DND-41 (cell line): ENCODE measurements around the gene ACCSL.

ENCODE experiments used
- ATAC-seq: fragments of 200-7000 bp; cut with Tn5 transposase; 3 replicates; pipeline ENCODE4 v1.9.1; 2021; ENCODE audit warnings: low read depth; ENCODE audit not compliant: insufficient read depth
- DNase-seq: peaks from one replicate; pipeline ENCODE4 v3.0.0-alpha.2; 2020
- H2AFZ ChIP-seq: 2 replicates; pipeline ENCODE4 v1.6.0; 2012; ENCODE audit warnings: low read depth, low read length
- H3K27ac ChIP-seq: 2 replicates; pipeline ENCODE4 v1.5.1; 2012; ENCODE audit warnings: low read length, inconsistent platforms
- H3K27me3 ChIP-seq: fragments of 200-600 bp; sonication (generic); 2 replicates; pipeline ENCODE4 v1.6.0; 2012; ENCODE audit warnings: low read length, mild to moderate bottlenecking, inconsistent platforms; ENCODE audit not compliant: insufficient read depth, poor library complexity
- H3K36me3 ChIP-seq: 2 replicates; pipeline ENCODE4 v1.5.1; 2012; ENCODE audit warnings: low read length, inconsistent platforms; ENCODE audit not compliant: insufficient read depth
- H3K4me1 ChIP-seq: 2 replicates; pipeline ENCODE4 v1.5.1; 2012; ENCODE audit warnings: mild to moderate bottlenecking, low read length; ENCODE audit not compliant: insufficient read depth
- H3K4me2 ChIP-seq: 2 replicates; pipeline ENCODE4 v1.6.0; 2012; ENCODE audit warnings: mild to moderate bottlenecking, moderate library complexity, low read length, inconsistent platforms; ENCODE audit not compliant: insufficient read depth
- H3K4me3 ChIP-seq, 2 experiments: fragments of 200-600 bp in 1 of 2; shearing (Covaris generic) in 1 of 2; 2 replicates each; pipeline ENCODE4 v1.5.1; 2012 to 2016; ENCODE audit warnings: inconsistent platforms in 2 of 2, low read length in 2 of 2, mild to moderate bottlenecking in 2 of 2, low read depth in 1 of 2, moderate library complexity in 1 of 2
- H3K79me2 ChIP-seq: 2 replicates; pipeline ENCODE4 v1.6.0; 2012; ENCODE audit warnings: low read length, inconsistent platforms; ENCODE audit not compliant: insufficient read depth
- H3K9ac ChIP-seq: 2 replicates; pipeline ENCODE4 v1.6.0; 2012; ENCODE audit warnings: low read depth, mild to moderate bottlenecking, inconsistent platforms, low read length, moderate library complexity
- H3K9me3 ChIP-seq: 2 replicates; pipeline ENCODE4 v1.5.1; 2012; ENCODE audit warnings: low read length, moderate library complexity, mild to moderate bottlenecking, inconsistent platforms; ENCODE audit not compliant: insufficient read depth, severe bottlenecking
- H4K20me1 ChIP-seq: 2 replicates; pipeline ENCODE4 v1.6.0; 2012; ENCODE audit warnings: low read length; ENCODE audit not compliant: insufficient read depth
- EZH2 ChIP-seq: IDR thresholded peaks from 3 replicates; pipeline ENCODE4 v1.6.1; 2012; ENCODE audit warnings: borderline replicate concordance, low read depth, mild to moderate bottlenecking, moderate library complexity, low read length, inconsistent platforms; ENCODE audit not compliant: severe bottlenecking
- TF ChIP-seq, protein P1 (sequence below): IDR thresholded peaks from 2 replicates; pipeline ENCODE4 v1.5.1; 2012; ENCODE audit warnings: borderline replicate concordance, low read length, moderate library complexity, mild to moderate bottlenecking; ENCODE audit not compliant: poor library complexity, severe bottlenecking; ENCODE audit errors: extremely low read depth

Gene ACCSL

DNA sequence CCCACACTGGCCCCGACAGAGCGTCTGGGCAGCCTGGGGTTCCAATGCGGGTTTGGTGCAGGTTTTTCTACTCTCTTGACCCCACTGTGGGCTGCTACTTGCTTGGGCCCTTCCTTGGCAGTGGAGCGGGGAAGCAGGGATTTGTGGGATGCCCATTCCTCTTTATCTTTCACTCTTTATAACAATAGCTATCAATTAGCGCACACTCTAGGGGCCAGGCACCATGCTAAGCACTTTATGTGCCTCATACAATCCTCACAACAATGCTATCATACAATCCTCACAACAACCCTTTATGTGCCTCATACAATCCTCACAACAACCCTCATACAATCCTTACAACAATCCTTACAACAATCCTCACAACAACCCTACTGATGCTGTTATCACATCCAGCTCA, 31.0 kb downstream of the ACCSL start:
- no peak for TF ChIP-seq EZH2
- TF ChIP-seq, protein P1, sequence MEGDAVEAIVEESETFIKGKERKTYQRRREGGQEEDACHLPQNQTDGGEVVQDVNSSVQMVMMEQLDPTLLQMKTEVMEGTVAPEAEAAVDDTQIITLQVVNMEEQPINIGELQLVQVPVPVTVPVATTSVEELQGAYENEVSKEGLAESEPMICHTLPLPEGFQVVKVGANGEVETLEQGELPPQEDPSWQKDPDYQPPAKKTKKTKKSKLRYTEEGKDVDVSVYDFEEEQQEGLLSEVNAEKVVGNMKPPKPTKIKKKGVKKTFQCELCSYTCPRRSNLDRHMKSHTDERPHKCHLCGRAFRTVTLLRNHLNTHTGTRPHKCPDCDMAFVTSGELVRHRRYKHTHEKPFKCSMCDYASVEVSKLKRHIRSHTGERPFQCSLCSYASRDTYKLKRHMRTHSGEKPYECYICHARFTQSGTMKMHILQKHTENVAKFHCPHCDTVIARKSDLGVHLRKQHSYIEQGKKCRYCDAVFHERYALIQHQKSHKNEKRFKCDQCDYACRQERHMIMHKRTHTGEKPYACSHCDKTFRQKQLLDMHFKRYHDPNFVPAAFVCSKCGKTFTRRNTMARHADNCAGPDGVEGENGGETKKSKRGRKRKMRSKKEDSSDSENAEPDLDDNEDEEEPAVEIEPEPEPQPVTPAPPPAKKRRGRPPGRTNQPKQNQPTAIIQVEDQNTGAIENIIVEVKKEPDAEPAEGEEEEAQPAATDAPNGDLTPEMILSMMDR = no peak

DNA sequence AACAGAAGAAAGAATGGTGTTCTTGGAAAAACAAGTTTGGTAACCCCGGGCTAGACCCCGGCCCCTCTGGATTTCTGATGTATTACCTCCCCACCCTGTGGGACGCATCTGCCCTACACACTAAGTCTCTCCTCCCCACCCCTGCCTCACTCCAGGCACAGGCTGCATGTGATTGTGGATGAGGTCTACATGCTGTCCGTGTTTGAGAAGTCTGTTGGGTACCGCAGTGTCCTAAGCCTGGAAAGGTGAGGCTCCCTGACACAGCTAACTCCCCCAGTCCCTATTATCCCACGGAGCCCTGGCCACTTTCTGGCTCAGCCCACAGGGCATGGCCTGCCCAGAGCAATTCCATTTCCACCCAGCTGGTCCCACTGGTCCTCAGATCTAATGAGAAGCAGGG, 31.6 kb downstream of the ACCSL start:
- peaks cover 3% of the 10 kb centered on the region for H3K27me3 ChIP-seq
- no peak for ATAC-seq

More for the DNA sequence above, 31.0 kb downstream of the ACCSL start:
- Histone ChIP-seq H3K27ac (no peak overlapping the region), H3K4me2 (no peak overlapping the region), H3K27me3 (peaks cover 3% of the 10 kb centered on the region), H3K4me3 (no peak overlapping the region), H3K79me2 (no peaks in the 10 kb centered on the region), H3K4me1 (no peaks in the 10 kb centered on the region), H2AFZ (no peak overlapping the region), H3K36me3 (no peaks in the 10 kb centered on the region), H3K9me3 (no peaks in the 10 kb centered on the region), H4K20me1 (no peaks in the 10 kb centered on the region), H3K9ac (no peak overlapping the region)
- DNase-seq (no peak), ATAC-seq (no peak)

DNA sequence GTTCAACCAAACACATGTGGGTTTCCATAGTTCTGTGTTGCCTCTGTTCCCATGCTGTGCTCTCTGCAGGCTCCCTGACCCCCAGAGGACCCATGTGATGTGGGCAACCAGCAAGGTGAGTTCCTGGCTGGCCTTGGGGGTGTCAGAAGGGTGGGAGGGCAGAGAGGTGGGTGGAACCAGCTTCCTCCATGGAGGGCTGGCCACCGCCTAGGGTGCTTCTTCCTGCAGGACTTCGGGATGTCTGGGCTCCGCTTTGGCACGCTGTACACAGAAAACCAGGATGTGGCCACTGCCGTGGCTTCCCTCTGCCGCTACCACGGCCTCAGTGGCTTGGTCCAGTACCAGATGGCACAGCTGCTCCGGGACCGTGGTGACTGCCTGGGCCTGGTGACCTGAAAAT, 33.2 kb downstream of the ACCSL start:
- Histone ChIP-seq H3K4me3 (no peak overlapping the region), H3K9me3 (no peaks in the 10 kb centered on the region), H3K9ac (no peak overlapping the region), H3K79me2 (no peaks in the 10 kb centered on the region), H3K27me3 (peaks cover 3% of the 10 kb centered on the region), H4K20me1 (no peaks in the 10 kb centered on the region), H3K36me3 (no peaks in the 10 kb centered on the region), H2AFZ (no peak overlapping the region), H3K4me1 (no peaks in the 10 kb centered on the region), H3K4me2 (no peak overlapping the region), H3K27ac (no peak overlapping the region)
- ATAC-seq (no peak), DNase-seq (no peak)
- TF ChIP-seq EZH2 = no peak
- TF ChIP-seq, protein P1 = no peak

More for the DNA sequence above, 31.6 kb downstream of the ACCSL start:
- TF ChIP-seq EZH2 = no peak
- TF ChIP-seq, protein P1 = no peak
- Histone ChIP-seq H3K9me3 (no peaks in the 10 kb centered on the region), H3K4me2 (no peak overlapping the region), H2AFZ (no peak overlapping the region), H3K9ac (no peak overlapping the region), H3K27ac (no peak overlapping the region), H4K20me1 (no peaks in the 10 kb centered on the region), H3K4me1 (no peaks in the 10 kb centered on the region), H3K79me2 (no peaks in the 10 kb centered on the region), H3K4me3 (no peak overlapping the region), H3K36me3 (no peaks in the 10 kb centered on the region)
- DNase-seq = no peak

DNA sequence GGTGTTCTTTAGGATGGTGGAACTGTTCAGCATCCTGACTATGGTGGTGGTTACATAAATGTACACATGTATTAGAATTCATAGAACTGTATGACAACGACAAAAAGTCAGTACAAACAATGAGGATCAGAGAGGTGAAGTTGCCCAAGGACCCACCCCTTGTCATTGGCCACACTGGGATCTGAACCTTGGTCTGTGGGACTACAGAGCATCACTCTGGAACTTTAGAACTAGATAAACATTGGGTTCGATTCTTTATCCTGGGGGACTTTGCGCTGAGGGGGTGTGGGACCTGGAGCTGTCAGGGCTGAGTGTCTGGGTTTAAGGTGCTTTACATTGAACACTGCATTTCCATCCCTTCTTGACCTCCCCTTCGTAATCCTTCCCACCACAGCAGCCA, 34.9 kb downstream of the ACCSL start:
- Histone ChIP-seq H3K36me3 (no peaks in the 10 kb centered on the region), H3K4me1 (no peaks in the 10 kb centered on the region), H3K79me2 (no peaks in the 10 kb centered on the region), H3K9me3 (no peaks in the 10 kb centered on the region), H3K9ac (no peak overlapping the region), H3K27me3 (peaks cover 3% of the 10 kb centered on the region), H4K20me1 (no peaks in the 10 kb centered on the region), H3K27ac (no peak overlapping the region), H2AFZ (no peak overlapping the region), H3K4me2 (no peak overlapping the region), H3K4me3 (no peak overlapping the region)
- no peak for TF ChIP-seq EZH2
- TF ChIP-seq, protein P1 = no peak
- ATAC-seq (no peak), DNase-seq (no peak)
